Mesenteric fat pad (tissue), 1 donor: ENCODE data around the gene E2F1. TPM values are rescaled to one million over a fixed set of nuclear protein-coding genes. Genes with fewer than 3 reads are reported as not detected.

ENCODE experiments used
- DNase-seq: peaks from one replicate; pipeline ENCODE4 v3.0.0-alpha.2; 2020; ENCODE audit warnings: low spot score
- total RNA-seq: library from RNA; stranded (reverse); fragmentation: NEBNext Ultra II Directional; extraction: Animal tissue kit (Norgen Biotek cat#: 25700); gene quantifications from one replicate; pipeline ENCODE4 v1.2.1, GENCODE V29; 2021
- donor health status: DM: yes; HTN: yes; CAD: no.

E2F1 gene
- total RNA-seq, 1 donor from 2014 or later, result 2.3 TPM

- DNase-seq, result no peak
Observed at GRCh38 chr20:33672426-33673113, 13.6 kb downstream of the E2F1 start.

- DNase-seq, result no peak
Observed at GRCh38 chr20:33671573-33672288, 14.5 kb downstream of the E2F1 start.

GRCh38 chr20:33670715-33671499 lies 15.3 kb downstream of the E2F1 start:
- DNase-seq, result no peak

GRCh38 chr20:33669873-33670640 lies 16.1 kb downstream of the E2F1 start:
- no peak for DNase-seq

- DNase-seq, result no peak
Observed at GRCh38 chr20:33669224-33669623, 17.0 kb downstream of the E2F1 start.

- no peak for DNase-seq
Observed at GRCh38 chr20:33668466-33669155, 17.6 kb downstream of the E2F1 start.

- peak; percentile 94 for DNase-seq
Observed at GRCh38 chr20:33667676-33668465, 18.3 kb downstream of the E2F1 start.

- DNase-seq, result no peak
Observed at GRCh38 chr20:33667245-33667675, 18.9 kb downstream of the E2F1 start.

GRCh38 chr20:33666293-33667244 lies 19.6 kb downstream of the E2F1 start, which contains the start of gene ACTL10:
TSS of gene ACTL10 (plus strand) at chr20:33666943. CDS start at chr20:33667498, 555 bp downstream.
- DNase-seq, result peak; percentile 98

GRCh38 chr20:33664762-33665144 lies 21.4 kb downstream of the E2F1 start:
- DNase-seq, result no peak

- DNase-seq, result no peak
Observed at GRCh38 chr20:33664085-33664761, 22.0 kb downstream of the E2F1 start.

- DNase-seq, result peak; percentile 95
Observed at GRCh38 chr20:33663161-33664084, 22.8 kb downstream of the E2F1 start.

- no peak for DNase-seq
Observed at GRCh38 chr20:33662172-33662571, 24.0 kb downstream of the E2F1 start, which contains the start of gene C20orf144. TSS of gene C20orf144 (plus strand) at chr20:33662327. CDS start at chr20:33662346, 19 bp downstream.

- DNase-seq, result no peak
Observed at GRCh38 chr20:33660685-33661058, 25.5 kb downstream of the E2F1 start.

- DNase-seq, result no peak
Observed at GRCh38 chr20:33660035-33660684, 26.0 kb downstream of the E2F1 start.

GRCh38 chr20:33659341-33660034 lies 26.7 kb downstream of the E2F1 start:
- DNase-seq, result no peak
